WTC11 (cell line): ENCODE results near the gene SVIL. TPM values are rescaled to one million over a fixed set of nuclear protein-coding genes. Genes with fewer than 3 reads are reported as not detected.

Experiments used
- ATAC-seq: fragments of 200-7000 bp; cut with Tn5 transposase; 2 replicates; pipeline ENCODE4 v1.10.0; 2021; ENCODE audit warnings: mild to moderate bottlenecking, moderate library complexity
- CTCF ChIA-PET: fragments of 300-600 bp; sonication (Branson Sonifier 250); formaldehyde crosslinking; loops from one replicate; lab custom pipeline; 2021; ENCODE audit warnings: antibody characterized with exemption; lab: Charles Lee
- POLR2A ChIA-PET: fragments of 350-600 bp; sonication (Branson Sonifier 250); formaldehyde crosslinking; loops from one replicate; lab custom pipeline; 2021; ENCODE audit warnings: antibody characterized with exemption; lab: Charles Lee
- DNase-seq: peaks from one replicate; pipeline ENCODE4 v3.0.0; 2021; ENCODE audit warnings: low spot score
- H3K27ac Mint-ChIP-seq: 2 replicates; pipeline ENCODE4 v1.8.0; 2021; ENCODE audit warnings: mixed read lengths
- H3K27me3 Mint-ChIP-seq: 2 replicates; pipeline ENCODE4 v1.8.0; 2021; ENCODE audit warnings: low read depth, mild to moderate bottlenecking, moderate library complexity, mixed read lengths
- H3K36me3 Mint-ChIP-seq: 2 replicates; pipeline ENCODE4 v1.8.0; 2021; ENCODE audit warnings: mixed read lengths
- H3K4me1 Mint-ChIP-seq: 2 replicates; pipeline ENCODE4 v1.8.0; 2022; ENCODE audit warnings: mixed read lengths
- H3K4me3 Mint-ChIP-seq: 2 replicates; pipeline ENCODE4 v1.8.0; 2021; ENCODE audit warnings: mild to moderate bottlenecking, moderate library complexity, mixed read lengths
- H3K9me3 Mint-ChIP-seq: 2 replicates; pipeline ENCODE4 v1.8.0; 2021; ENCODE audit warnings: mixed read lengths
- AFF4 ChIP-seq: sonication (generic); formaldehyde crosslinking; IDR thresholded peaks from 2 replicates; pipeline ENCODE4 v1.8.1; 2023; ENCODE audit warnings: mild to moderate bottlenecking, missing genetic modification reagents, borderline replicate concordance
- AR ChIP-seq: fragments of 250-450 bp; sonication (Bioruptor Pico); IDR thresholded peaks from 2 replicates; pipeline ENCODE4 v1.9.0; 2021; ENCODE audit warnings: mild to moderate bottlenecking
- CBFB ChIP-seq: sonication (generic); formaldehyde crosslinking; IDR thresholded peaks from 2 replicates; pipeline ENCODE4 v1.8.1; 2022; ENCODE audit warnings: mild to moderate bottlenecking, low read depth, missing genetic modification reagents
- CREB1 ChIP-seq: sonication (generic); formaldehyde crosslinking; IDR thresholded peaks from 2 replicates; pipeline ENCODE4 v1.8.0; 2023; ENCODE audit warnings: mild to moderate bottlenecking, missing genetic modification reagents
- E2F1 ChIP-seq: sonication (generic); formaldehyde crosslinking; IDR thresholded peaks from 2 replicates; pipeline ENCODE4 v1.8.0; 2022; ENCODE audit warnings: mild to moderate bottlenecking, missing genetic modification reagents
- E2F5 ChIP-seq: sonication (generic); formaldehyde crosslinking; IDR thresholded peaks from 2 replicates; pipeline ENCODE4 v1.8.1; 2022; ENCODE audit warnings: mild to moderate bottlenecking, moderate library complexity, missing genetic modification reagents
- FOXP1 ChIP-seq: sonication (generic); formaldehyde crosslinking; IDR thresholded peaks from 2 replicates; pipeline ENCODE4 v1.8.0; 2022; ENCODE audit warnings: missing genetic modification reagents, mild to moderate bottlenecking, moderate library complexity, borderline replicate concordance
- FOXP4 ChIP-seq: sonication (generic); formaldehyde crosslinking; IDR thresholded peaks from 2 replicates; pipeline ENCODE4 v1.8.0; 2022; ENCODE audit warnings: mild to moderate bottlenecking, missing genetic modification reagents
- MXD4 ChIP-seq: fragments of 250-450 bp; sonication (Bioruptor Pico); IDR thresholded peaks from 2 replicates; pipeline ENCODE4 v1.8.0; 2021; ENCODE audit warnings: mild to moderate bottlenecking, moderate library complexity, borderline replicate concordance
- NR3C1 ChIP-seq: sonication (generic); formaldehyde crosslinking; conservative IDR thresholded peaks from 2 replicates; pipeline ENCODE4 v1.8.1; 2023; ENCODE audit warnings: low read depth, mild to moderate bottlenecking, missing genetic modification reagents
- OVOL2 ChIP-seq: fragments of 250-450 bp; sonication (Bioruptor Pico); IDR thresholded peaks from 2 replicates; pipeline ENCODE4 v1.9.0; 2021; ENCODE audit warnings: mild to moderate bottlenecking, borderline replicate concordance
- SMAD3 ChIP-seq: sonication (generic); formaldehyde crosslinking; IDR thresholded peaks from 2 replicates; pipeline ENCODE4 v1.8.0; 2022; ENCODE audit warnings: missing genetic modification reagents, mild to moderate bottlenecking, borderline replicate concordance
- TEAD4 ChIP-seq: sonication (generic); formaldehyde crosslinking; IDR thresholded peaks from 2 replicates; pipeline ENCODE4 v1.8.0; 2022; ENCODE audit warnings: mild to moderate bottlenecking, missing genetic modification reagents
- USF2 ChIP-seq: sonication (generic); formaldehyde crosslinking; IDR thresholded peaks from 2 replicates; pipeline ENCODE4 v1.8.1; 2023; ENCODE audit warnings: mild to moderate bottlenecking, missing genetic modification reagents, moderate library complexity
- ZNF121 ChIP-seq: sonication (generic); formaldehyde crosslinking; IDR thresholded peaks from 2 replicates; pipeline ENCODE4 v1.8.0; 2023; ENCODE audit warnings: missing genetic modification reagents
- ZNF416 ChIP-seq: fragments of 250-450 bp; sonication (Bioruptor Pico); IDR thresholded peaks from 2 replicates; pipeline ENCODE4 v1.9.0; 2021; ENCODE audit warnings: mild to moderate bottlenecking, inconsistent platforms
- ZNF425 ChIP-seq: fragments of 250-450 bp; sonication (Bioruptor Pico); conservative IDR thresholded peaks from 2 replicates; pipeline ENCODE4 v1.9.0; 2021; ENCODE audit warnings: mild to moderate bottlenecking
- total RNA-seq: library from RNA; stranded (reverse); gene quantifications from 3 replicates; pipeline ENCODE4 v1.2.3, GENCODE V29; 2021

Gene SVIL
- total RNA-seq, 1 experiment from 2014 or later, result 27.1 TPM

- no peak for TF ChIP-seq ZNF425 (CRISPR knock-in tag)
- no peak for TF ChIP-seq CBFB
- TF ChIP-seq NR3C1 (CRISPR knock-in tag), result no peak
- no peak for TF ChIP-seq ZNF416 (CRISPR knock-in tag)
- TF ChIP-seq E2F5, result no peak
- no peak for TF ChIP-seq MXD4 (CRISPR knock-in tag)
Observed at GRCh38 chr10:29557665-29558064, 77.1 kb downstream of the SVIL start (continued).

- POLR2A ChIA-PET, result no interaction called here
- peak; percentile 40; the same call in 1 of the 2 replicates for ATAC-seq
- Mint-ChIP-seq H3K36me3 (peaks cover 14% of the 10 kb centered on the region), H3K9me3 (no peaks in the 10 kb centered on the region), H3K4me1 (peaks cover 25% of the 10 kb centered on the region), H3K27ac (peak overlapping the region; percentile 69), H3K4me3 (no peak overlapping the region), H3K27me3 (no peaks in the 10 kb centered on the region)
- no peak for DNase-seq
- no peak for TF ChIP-seq SMAD3 (CRISPR knock-in tag)
- TF ChIP-seq AR (CRISPR knock-in tag), result no peak
- no peak for TF ChIP-seq E2F1
- TF ChIP-seq FOXP4 (CRISPR knock-in tag), result no peak
- TF ChIP-seq ZNF121 (CRISPR knock-in tag), result no peak
- no peak for TF ChIP-seq AFF4
- TF ChIP-seq TEAD4 (CRISPR knock-in tag), result no peak
- TF ChIP-seq OVOL2 (CRISPR knock-in tag), result no peak
- TF ChIP-seq MXD4 (CRISPR knock-in tag), result no peak
- TF ChIP-seq FOXP1, result no peak
- TF ChIP-seq USF2 (CRISPR knock-in tag), result no peak
- TF ChIP-seq CREB1 (CRISPR knock-in tag), result no peak
- CTCF ChIA-PET, result interaction anchor here (1.0 to 5.1 kb wide), 4 partner anchors 14 to 43 kb away, joined by 3 to 29 read pairs (median 5); no protein-coding TSS in a partner anchor
Observed at GRCh38 chr10:29555746-29556481, 78.9 kb downstream of the SVIL start.
